ENCODE results near the gene FMR1NB.

FMR1NB gene

GRCh38 chrX:148035380-148035779 is 54.2 kb downstream of the FMR1NB start:
- TF ChIP-seq POLR2A (IDR thresholded peaks at IDR 0.05; ENCODE audit: low read length) (no peak), GATA1 (IDR thresholded peaks at IDR 0.05; ENCODE audit: low read depth, low read length) (no peak)
- DNase-seq: no peak

- DNase-seq: no peak
- TF ChIP-seq GATA1 (IDR thresholded peaks at IDR 0.05; ENCODE audit: low read depth, low read length): no peak
- no peak for TF ChIP-seq POLR2A (IDR thresholded peaks at IDR 0.05; ENCODE audit: low read length)
These were observed 55.9 kb downstream of the FMR1NB start for GRCh38 chrX:148037020-148037419.

DNA sequence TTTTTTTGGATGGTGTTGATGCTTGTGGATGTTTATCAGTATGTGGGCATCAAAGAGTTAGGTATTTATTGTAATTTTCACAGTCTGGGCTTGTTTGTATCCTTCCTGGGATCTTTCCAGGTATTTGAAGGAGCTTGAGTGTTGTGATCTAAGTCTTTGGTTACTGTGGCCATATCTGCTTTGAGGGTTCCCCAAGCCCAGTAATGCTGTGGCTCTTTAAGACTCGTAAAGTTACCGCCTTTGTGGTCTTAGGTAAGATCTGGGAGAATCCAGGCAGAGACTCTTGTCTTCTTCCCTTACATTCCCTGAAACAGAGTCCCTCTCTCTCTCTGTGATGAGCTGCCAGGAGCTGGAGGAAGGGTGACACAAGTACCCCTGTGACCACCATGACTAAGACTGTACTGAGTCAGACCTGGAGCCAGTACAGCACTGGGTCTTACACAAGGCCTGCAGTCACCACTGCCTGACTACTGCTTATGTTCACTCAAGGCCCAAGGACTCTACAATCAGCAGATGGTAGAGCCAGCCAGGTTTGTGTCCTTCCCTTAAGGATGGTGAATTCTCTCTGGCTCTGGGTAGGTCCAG is 62.2 kb downstream of the FMR1NB start:
- DNase-seq: no peak

DNA sequence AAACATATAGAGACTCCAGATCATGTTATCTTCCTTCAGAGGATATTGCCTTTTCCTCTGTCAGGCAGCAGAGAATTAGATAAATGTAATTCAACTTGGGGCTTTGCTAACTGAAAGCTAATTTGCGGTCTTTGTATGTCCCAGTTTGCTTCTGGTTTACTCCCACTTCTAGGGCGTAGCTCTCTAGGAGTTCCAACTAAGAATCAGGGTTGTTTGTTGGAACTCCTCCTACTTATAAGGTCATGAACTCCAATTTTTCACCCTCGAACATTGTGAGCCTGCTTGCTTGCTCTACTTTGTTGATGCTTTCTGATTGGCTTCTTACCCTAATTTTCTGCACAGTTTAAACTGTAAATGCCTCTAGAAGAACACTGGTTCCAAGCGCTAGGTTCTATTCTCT is 66.1 kb downstream of the FMR1NB start:
- TF ChIP-seq POLR2A (IDR thresholded peaks at IDR 0.05; ENCODE audit: low read length) (no peak), GATA1 (IDR thresholded peaks at IDR 0.05; ENCODE audit: low read depth, low read length) (no peak)

More for the DNA sequence above, 62.2 kb downstream of the FMR1NB start:
- no peak for TF ChIP-seq GATA1 (IDR thresholded peaks at IDR 0.05; ENCODE audit: low read depth, low read length)
- no peak for TF ChIP-seq POLR2A (IDR thresholded peaks at IDR 0.05; ENCODE audit: low read length)

DNA sequence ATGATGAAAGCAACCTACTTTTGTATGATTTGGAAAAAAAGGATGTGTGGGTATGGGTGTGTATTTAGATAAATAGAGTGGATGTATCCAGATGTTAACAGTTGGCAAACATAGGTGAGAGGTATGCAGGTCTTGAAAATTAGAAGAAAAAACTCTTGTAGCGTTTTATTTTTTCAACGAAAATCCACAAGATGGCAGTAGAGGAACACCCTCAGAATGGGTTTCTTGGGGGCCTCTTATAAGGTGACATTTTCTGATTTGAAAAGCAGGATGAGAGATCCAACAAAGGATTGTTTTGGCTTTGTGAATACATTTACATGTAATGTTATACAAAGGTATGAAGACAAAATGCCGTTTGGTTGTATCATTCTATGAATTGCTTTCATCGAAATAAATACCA is 68.3 kb downstream of the FMR1NB start:
- DNase-seq: peak; percentile 4 to 40

More for the DNA sequence above, 66.1 kb downstream of the FMR1NB start:
- no peak for DNase-seq

GRCh38 chrX:148051973-148052372 is 70.8 kb downstream of the FMR1NB start:
- no peak for DNase-seq
- no peak for TF ChIP-seq POLR2A (IDR thresholded peaks at IDR 0.05; ENCODE audit: low read length)
- no peak for TF ChIP-seq GATA1 (IDR thresholded peaks at IDR 0.05; ENCODE audit: low read depth, low read length)

More for the DNA sequence above, 68.3 kb downstream of the FMR1NB start:
- TF ChIP-seq GATA1 (IDR thresholded peaks at IDR 0.05; ENCODE audit: low read depth, low read length): no peak
- TF ChIP-seq POLR2A (IDR thresholded peaks at IDR 0.05; ENCODE audit: low read length): no peak

GRCh38 chrX:148067285-148067684 is 86.1 kb downstream of the FMR1NB start:
- no peak for TF ChIP-seq GATA1 (IDR thresholded peaks at IDR 0.05; ENCODE audit: low read depth, low read length)
- no peak for TF ChIP-seq POLR2A (IDR thresholded peaks at IDR 0.05; ENCODE audit: low read length)
- DNase-seq: no peak

DNA sequence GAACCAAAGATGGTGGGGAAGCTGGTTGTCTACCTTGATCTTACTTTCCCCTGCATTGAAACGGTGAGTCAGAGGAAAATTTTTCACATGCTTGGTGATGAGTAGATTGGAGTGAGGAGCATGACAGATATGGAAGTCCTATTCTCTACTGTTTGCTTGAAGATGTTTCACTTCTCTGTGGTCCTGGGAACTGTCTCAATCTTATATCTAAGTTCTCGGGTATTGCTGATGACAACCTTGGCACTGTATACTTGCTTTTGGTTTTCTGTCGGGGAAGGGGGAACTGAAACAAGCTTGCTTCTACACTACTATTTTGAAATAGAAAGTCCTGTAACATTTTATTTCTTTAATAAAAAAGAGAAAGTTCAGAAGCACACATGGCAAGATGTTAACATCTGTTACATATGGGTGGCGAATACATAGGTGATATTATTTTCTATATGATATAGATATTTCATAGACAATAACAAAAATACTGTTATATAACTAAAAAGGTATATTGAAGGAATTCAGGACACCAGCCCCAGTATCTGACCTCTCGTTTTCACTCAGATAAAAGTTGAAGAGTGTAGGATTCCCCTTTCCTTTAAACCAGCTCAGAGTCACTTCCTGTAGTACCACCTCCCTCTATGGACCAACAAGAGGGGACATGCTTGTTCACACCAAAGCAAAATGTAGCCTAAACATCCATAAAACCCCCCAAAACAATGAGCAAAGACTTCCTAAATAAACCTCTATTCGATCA is 88.8 kb downstream of the FMR1NB start:
- TF ChIP-seq POLR2A (IDR thresholded peaks at IDR 0.05; ENCODE audit: low read length) (no peak), GATA1 (IDR thresholded peaks at IDR 0.05; ENCODE audit: low read depth, low read length) (no peak)
- DNase-seq: no peak

- no peak for DNase-seq
- TF ChIP-seq GATA1 (IDR thresholded peaks at IDR 0.05; ENCODE audit: low read depth, low read length): no peak
These were observed 89.4 kb downstream of the FMR1NB start for GRCh38 chrX:148070504-148070877.
